ENCODE measurements around the gene WWOX. TPM values are rescaled to one million over a fixed set of nuclear protein-coding genes. Genes with fewer than 3 reads are reported as not detected.

Gene WWOX
- total and polyA plus RNA-seq, 2 of the 8 experiments (the other 6 are each of a cell fraction or from before 2014, with no cell fraction given) = 5.4 to 16.7 TPM

DNA sequence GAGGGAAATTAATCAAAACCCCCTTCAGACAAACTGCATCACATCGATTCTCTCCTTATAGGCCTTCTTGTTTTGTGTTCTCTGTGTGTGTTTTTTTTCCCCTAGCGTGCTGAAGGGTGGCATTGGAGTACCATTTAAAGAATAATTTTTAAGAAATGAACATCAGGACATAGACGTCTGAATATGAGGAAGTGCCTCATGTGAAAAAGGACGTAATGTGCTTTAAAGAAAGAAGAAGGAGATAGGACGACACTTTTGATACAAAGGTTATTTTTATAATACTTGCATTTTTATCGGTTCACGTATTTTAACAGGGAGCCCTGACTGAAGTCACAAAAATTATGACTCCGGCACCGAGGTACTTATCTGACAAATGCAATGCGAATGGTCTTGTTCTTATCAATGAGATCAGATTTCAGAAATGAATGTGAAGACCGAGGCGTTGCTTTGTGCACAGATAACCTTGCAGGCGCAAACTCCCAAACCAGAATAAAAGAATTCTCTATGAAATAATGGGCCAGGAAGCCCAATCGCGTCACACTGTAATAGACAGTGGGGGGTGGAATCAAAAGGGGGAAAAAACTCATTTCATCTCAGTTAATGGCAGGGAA is 894.8 kb downstream of the WWOX start:
- Histone ChIP-seq H2BK20ac (ENCODE audit: low read length) (no peak overlapping the region), H3K4ac (replicated peaks; ENCODE audit: insufficient read length, low read depth, low read length) (no peak overlapping the region), H3K79me1 (ENCODE audit: low read depth, low read length) (no peaks in the 10 kb centered on the region), H3K23ac (ENCODE audit: insufficient read length) (no peak overlapping the region), H4K8ac (ENCODE audit: extremely low read depth, insufficient read depth, low read length) (no peak overlapping the region), H3K36me3 (ENCODE audit: control insufficient read depth in 2 of 4, insufficient read depth in 4 of 4, low read length in 3 of 4) (no peaks in the 10 kb centered on the region), H2BK12ac (ENCODE audit: low read depth, low read length) (no peak overlapping the region), H3K18ac (ENCODE audit: extremely low read depth, low read length) (peak overlapping the region; percentile 29; the same call in 1 of the 2 replicates), H3K56ac (replicated peaks; ENCODE audit: insufficient read length, low read depth, low read length) (no peak overlapping the region), H4K5ac (ENCODE audit: insufficient read length, low read depth, low read length) (no peak overlapping the region), H3K27me3 (replicated peaks in 1 of 4; ENCODE audit: control insufficient read depth in 3 of 4, extremely low read depth in 1 of 4, insufficient read depth in 3 of 4, low read length in 3 of 4) (no peaks in the 10 kb centered on the region), H3K79me2 (ENCODE audit: control insufficient read depth in 1 of 2, insufficient read depth in 2 of 2, low read length in 2 of 2) (no peaks in the 10 kb centered on the region), H3K4me2 (ENCODE audit: insufficient read depth in 1 of 2, low read depth in 2 of 2, low read length in 2 of 2) (no peak overlapping the region), H3K4me3 (ENCODE audit: extremely low read depth in 1 of 4, insufficient read depth in 2 of 4, low read depth in 3 of 4, low read length in 4 of 4) (no peak overlapping the region), H3K23me2 (ENCODE audit: low read depth, low read length) (peaks cover 3% of the 10 kb centered on the region; the same call in 1 of the 2 replicates), H2BK120ac (replicated peaks; ENCODE audit: low read depth, low read length) (no peak overlapping the region), H4K20me1 (replicated peaks in 1 of 2; ENCODE audit: control insufficient read depth in 1 of 2, insufficient read depth in 2 of 2, low read length in 2 of 2) (no peaks in the 10 kb centered on the region), H3K9ac (replicated peaks in 1 of 4; ENCODE audit: extremely low read depth in 1 of 4, low read depth in 3 of 4, low read length in 3 of 4) (no peak overlapping the region), H4K91ac (replicated peaks; ENCODE audit: insufficient read length, low read length) (no peak overlapping the region), H3K4me1 (replicated peaks in 1 of 4; ENCODE audit: control insufficient read depth in 3 of 4, insufficient read depth in 4 of 4, low read length in 3 of 4) (peaks cover 0 to 10% (median 4%) of the 10 kb centered on the region in 4 experiments; a peak in 4 of 7 replicates), H2AFZ (ENCODE audit: low read length) (no peak overlapping the region), H3K14ac (ENCODE audit: insufficient read length) (no peak overlapping the region), H3K9me3 (ENCODE audit: insufficient read depth in 2 of 2, low read depth in 1 of 2, low read length in 1 of 2) (no peaks in the 10 kb centered on the region), H2BK15ac (ENCODE audit: low read length) (no peak overlapping the region), H3K27ac (ENCODE audit: low read depth, low read length) (no peak overlapping the region), H2BK5ac (ENCODE audit: low read depth, low read length) (no peak overlapping the region), H2AK5ac (ENCODE audit: low read depth, low read length) (no peak overlapping the region)
- no peak for DNase-seq (ENCODE audit: low read depth in 1 of 2, low spot score in 2 of 2)
- TF ChIP-seq CBX5 (IDR thresholded peaks at IDR 0.05; ENCODE audit: low read depth, low read length) = no peak
- TF ChIP-seq GABPA (IDR thresholded peaks at IDR 0.05; ENCODE audit: borderline replicate concordance, insufficient read depth, low read length) = no peak
- no peak for TF ChIP-seq CHD1 (IDR thresholded peaks at IDR 0.05; ENCODE audit: low read depth, low read length)
- no peak for TF ChIP-seq CEBPB (IDR thresholded peaks at IDR 0.05; ENCODE audit: low read depth, low read length)
- no peak for TF ChIP-seq RBBP5 (IDR thresholded peaks at IDR 0.05; ENCODE audit: borderline replicate concordance, low read depth, low read length)
- no peak for TF ChIP-seq YY1 (IDR thresholded peaks at IDR 0.05; ENCODE audit: low read depth, low read length)
- ChIA-PET POLR2A (ENCODE audit: partially characterized antibody) (no interaction called here), CTCF (ENCODE audit: partially characterized antibody) (no interaction called here)
- 89% methylated on average over 15 of the region's 15 CpGs; no CpG with 5 or more reads in 1 of the 2 experiments for WGBS, 2 experiments (ENCODE audit: extremely low coverage in 1 of 2, insufficient coverage in 1 of 2, insufficient read length in 1 of 2, insufficient replicate concordance in 2 of 2, low coverage in 1 of 2, low lambda C conversion rate in 2 of 2, missing lambda C conversion rate in 1 of 2)
- no peak for FAIRE-seq

Measured in H1 (cell line).